SK-N-SH treated with all-trans-retinoic acid at 6 μM for 48 hours (cell line): Measurements from ENCODE around the gene ASCL2.

ENCODE experiments used
- TSHZ2 ChIP-seq: fragments of 250-450 bp; sonication (Bioruptor Pico); IDR thresholded peaks from 2 replicates; pipeline ENCODE4 v1.5.0; 2020; ENCODE audit warnings: mild to moderate bottlenecking, moderate library complexity
- ZC3H10 ChIP-seq: fragments of 250-450 bp; sonication (Bioruptor Pico); IDR thresholded peaks from 2 replicates; pipeline ENCODE4 v1.5.1; 2021; ENCODE audit warnings: mild to moderate bottlenecking, moderate library complexity

GRCh38 chr11:2250485-2250884 is 19.9 kb downstream of the ASCL2 start:
- TF ChIP-seq TSHZ2 (CRISPR knock-in tag) (no peak), ZC3H10 (CRISPR knock-in tag) (no peak)
